Stimulated activated naive CD4-positive, alpha-beta T cell (primary cell): ENCODE data around the gene ARMCX4.
"Not testable (repeated sequence)": the region's sequence is repeated elsewhere in the genome, so short reads cannot be mapped to it uniquely, and the experiment has no call there.

ENCODE experiments used
- DNase-seq, 6 experiments: peaks; one replicate each; lab custom pipeline; 2025; lab: John Stamatoyannopoulos, UW

The ARMCX4 gene

DNA sequence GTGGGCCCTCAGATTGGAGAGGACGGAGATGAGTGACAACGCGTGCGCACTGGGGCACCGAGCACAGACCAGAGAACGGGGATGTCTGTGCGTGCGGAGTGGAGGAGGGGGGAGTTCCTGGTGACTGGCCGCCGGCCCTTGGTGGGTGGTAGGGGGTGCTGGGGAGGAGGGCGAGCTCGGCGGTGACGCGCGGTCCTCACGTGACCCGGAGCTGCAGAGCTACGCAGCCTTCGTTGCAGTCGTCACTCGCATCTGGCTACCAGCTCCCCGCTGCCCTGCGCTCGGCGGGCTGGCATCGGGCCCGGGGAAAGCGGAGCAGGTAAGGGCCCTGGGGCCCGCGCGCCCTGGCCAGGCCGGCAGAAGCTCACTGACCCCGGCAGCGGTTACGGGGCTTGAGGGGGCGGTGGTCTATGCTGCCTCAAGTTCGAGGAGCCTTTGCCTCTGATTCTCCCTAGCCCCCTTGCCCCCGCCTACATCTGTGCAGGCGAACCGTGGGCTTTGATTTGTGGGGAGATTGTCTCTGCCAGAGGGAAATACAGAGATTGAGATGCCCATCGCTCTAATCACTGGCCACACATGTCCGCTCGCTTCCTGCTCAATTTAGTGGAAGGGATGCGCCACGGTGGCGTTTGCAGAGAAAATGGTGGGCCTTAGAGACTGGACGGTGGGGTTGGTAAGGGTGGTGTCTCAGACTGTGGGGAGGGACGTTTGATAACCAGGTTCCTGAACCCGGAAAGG, at the start of gene ARMCX4:
Gene ARMCX4 (plus strand): TSS at position 245 of the 738 bp plus-strand sequence. CDS start 3,134 bp downstream, outside the sequence.
- peak; percentile 24 to 61 (median 36) for DNase-seq

DNA sequence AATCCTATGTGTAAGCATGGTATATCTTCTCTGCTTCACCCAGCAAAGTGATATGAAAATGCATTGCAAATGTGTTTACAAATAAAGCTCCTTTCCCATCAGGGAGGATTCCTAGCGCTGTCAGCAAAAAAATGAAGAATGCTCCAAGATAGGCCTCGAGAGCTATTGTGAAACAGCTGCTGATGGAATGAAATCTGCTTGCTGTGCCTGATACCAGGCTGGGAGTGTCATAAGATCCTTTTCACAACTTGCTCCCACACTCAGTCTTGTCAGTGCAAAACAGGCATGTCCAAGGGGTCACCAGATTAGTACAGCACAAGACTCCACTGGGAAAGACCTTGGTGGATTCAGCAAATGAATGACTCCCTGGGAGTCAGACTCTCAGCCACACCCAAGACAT, 43.2 kb upstream of the ARMCX4 start:
- no peak for DNase-seq

DNA sequence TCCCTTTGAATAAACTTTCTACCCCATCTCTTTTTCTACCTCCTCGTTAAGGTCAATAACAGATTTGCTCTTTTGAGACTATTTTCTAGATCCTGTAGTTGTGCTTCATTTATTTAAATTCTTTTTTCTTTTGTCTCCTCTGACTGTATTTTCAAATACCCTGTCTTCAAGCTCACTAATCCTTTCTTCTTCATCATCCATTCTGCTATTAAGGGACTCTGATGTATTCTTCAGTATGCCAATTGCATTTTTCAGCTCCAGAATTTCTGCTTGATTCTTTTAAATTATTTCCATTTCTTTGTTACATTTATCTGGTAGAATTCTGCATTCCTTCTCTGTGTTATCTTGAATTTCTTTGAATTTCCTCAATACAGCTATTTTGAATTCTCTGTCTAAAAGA, 36.0 kb upstream of the ARMCX4 start:
- no peak for DNase-seq

DNA sequence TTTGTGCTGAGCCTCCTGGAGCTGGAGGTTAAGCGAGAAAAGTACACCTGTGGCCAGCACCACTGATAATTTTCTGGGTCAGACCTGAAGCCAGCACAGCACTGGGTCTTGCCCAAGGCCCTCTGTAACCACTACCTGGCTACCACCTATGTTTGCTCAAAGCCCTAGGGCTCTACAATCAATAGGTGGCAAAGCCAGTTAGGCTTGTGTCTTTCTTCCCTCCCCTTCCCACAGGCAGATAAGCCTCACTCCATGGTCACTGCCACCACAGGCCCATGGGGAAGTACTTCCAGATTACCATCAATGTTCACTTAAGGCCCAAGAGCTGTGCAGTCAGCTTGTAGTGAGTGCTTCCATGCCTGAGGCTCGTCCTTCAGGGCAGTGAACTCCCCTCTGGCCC, 35.2 kb upstream of the ARMCX4 start:
- DNase-seq = no peak

DNA sequence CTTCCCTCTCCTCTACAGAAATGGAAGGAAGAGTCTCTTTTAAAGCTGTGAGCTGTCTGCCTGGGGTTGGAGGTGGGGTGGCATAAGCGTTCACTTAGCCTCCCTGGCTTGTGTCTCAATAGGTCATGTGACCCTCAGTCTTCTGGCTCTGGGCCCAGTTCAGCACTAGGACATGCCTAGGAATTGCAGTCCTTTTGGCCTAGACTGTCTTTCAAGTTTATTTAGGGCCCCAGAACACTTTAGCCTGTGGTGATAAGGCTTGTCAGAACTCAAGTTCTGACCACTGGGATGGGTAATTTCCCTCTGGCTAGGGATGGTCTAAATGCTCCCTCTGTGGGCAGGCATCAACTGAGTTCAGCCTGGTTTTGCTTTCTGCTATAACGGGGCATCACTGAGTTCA, 34.3 kb upstream of the ARMCX4 start:
- DNase-seq = no peak

DNA sequence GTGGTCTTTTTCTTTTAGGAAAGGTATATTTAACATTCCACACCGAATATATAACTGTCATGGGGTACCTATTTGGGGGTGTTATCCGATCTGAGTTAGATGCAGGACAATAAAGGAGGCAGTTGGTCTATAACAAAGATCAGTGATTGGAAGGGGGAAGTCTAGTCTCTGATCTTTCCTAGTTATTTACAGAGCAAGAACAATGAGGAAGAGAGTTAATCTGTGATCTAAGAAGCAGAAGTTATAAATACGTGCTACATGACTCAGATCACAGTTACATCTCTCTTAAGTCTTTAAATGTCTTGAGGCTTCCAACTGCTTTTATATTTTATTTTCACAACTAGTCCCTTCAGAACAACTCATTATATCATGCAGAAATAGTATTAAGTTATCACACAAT, 33.2 kb upstream of the ARMCX4 start:
- no peak for DNase-seq

DNA sequence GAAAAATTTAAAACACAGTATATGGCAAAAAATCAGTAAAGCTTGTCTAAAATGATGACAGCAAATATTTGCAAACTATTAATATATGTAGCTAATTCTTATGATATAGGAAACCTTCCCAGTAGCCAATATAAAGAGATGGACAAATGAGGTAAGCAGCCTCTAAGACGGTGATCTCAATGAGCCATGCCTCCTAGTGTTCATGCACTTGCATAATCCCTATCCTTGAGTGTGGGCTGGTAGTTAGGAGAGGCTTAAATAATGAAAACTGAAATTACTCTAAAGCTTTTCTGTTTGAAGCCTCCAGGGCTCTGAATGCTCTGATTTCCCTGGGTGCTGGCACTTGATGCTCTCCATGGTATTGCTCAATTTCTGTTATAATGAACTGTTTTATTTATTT, 24.6 kb upstream of the ARMCX4 start:
- DNase-seq = no peak

DNA sequence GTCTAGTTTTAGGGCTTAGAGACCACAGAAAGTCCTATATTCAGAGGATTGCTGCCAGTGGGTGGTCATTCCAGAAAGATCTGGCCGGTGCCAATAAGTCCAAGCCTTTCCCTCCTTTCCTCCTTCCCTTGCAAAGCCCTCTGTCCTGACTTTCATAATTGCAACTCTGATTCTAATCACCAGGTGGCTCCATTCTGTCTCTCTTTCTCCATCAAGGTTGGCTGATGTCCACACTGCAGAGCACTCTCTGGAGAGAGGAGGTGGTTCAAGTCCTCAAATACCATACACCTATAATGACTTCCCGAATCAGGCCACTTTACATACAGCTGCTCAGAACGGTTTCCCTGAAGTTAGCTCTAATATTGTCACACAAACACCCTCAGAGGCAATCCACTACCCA, 22.4 kb upstream of the ARMCX4 start:
- no peak for DNase-seq

DNA sequence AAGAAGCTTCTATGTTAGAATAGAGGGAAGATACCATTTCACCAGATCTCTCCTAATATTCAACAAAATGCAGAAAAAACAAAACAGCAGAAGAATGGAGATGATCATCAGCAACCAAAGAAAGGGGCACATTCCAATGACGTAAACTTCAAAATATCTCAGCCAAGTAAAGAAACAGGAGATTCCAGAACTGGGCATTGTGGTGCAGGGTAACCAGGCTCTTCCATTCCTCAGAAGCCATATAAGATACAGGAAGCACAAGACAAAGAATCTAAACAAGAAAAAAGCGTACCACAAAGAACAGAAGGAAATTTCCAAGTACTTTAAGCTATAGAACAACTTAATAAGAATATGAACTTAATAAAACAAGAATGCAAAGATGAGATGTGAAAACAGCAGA, 6.9 kb upstream of the ARMCX4 start:
- no peak for DNase-seq

DNA sequence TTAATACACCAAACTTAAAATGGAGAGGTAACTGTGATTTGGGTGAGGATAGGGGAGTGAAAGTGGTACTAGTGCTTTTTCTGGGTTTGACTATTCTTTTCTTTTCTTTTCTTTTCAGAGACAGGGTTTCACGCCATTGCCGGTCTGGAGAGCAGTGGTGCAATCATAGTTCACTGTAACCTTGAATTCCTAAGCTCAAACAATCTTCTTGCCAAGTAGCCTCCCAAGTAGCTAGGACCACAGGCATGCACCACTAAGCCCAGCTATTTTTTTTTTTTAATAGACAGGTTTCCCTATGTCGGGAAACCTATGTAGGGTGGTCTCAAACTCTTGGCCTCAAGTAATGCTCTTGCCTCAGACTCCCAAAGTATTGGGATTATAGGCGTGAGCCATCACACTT, 3.0 kb upstream of the ARMCX4 start:
- DNase-seq = no peak

DNA sequence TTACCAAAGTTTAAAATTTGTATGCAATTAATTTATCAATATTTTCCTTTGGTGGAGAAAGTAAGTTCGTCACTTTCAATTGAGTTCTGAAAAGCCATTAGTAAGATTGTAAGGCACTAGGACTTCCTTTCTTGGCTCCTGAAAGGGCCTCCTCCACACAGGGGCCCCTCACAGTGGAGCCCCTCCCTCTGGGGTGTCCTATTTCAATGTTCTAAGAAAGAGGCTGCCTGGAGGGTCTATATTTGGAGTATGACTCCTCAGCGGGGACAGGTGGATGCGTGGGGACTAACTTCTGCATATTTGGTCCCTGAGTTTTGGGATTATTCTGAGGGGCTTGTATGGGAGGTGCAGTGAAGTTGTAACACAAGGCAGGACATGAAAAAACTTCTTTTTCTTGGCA, 1.6 kb upstream of the ARMCX4 start:
- DNase-seq = no peak

DNA sequence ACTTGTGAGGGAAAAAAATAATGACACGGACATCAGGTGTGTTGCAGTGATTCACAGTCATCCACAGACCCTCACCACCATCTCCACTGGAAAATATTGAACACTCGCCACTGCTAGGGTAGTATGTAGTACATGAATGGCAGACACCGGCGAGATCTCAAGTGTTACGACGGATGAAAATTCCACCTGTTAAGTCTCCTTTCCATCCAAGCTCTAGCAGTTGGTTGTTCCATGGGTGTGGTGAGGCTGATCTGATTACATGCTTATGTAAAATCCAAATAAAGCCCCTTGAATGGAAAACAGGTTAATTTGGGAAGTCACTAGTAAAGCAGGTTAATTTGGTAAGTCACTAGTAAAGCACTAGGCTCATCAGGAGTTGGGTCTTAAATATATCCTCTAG, 1.1 kb upstream of the ARMCX4 start:
- no peak for DNase-seq

DNA sequence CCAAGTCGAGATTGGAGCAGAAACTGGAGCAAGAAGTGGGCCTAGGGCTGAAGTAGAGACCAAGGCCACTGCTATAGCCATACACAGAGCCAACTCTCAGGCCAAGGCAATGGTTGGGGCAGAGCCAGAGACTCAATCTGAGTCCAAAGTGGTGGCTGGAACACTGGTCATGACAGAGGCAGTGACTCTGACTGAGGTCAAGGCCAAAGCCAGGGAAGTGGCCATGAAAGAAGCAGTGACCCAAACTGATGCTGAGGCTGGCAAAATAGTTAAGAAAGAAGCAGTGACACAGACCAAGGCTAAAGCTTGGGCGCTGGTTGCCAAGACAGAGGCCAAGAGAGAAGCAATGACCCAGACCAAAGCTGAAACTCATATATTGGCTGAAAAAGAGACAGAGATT, 3.5 kb downstream of the ARMCX4 start:
- DNase-seq = no peak

DNA sequence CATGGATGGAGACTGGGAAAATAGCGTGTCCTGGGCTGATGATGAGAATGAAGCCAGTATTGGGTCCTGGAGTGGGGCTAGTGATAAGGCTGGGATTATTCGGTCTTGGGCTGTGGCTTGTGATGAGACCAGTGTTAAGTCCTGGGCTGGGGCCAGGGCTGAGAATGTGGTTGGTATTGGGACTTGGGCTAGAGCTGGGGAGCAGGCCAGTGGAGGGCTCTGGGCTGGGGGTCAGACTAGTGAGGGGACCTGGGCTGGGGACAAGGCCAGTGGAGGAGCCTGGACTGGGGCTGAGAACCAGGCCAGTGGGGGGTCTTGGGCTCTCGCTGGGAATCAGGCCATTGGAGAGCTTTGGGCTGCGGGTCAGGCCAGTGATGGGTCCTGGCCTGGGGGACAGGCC, 6.7 kb downstream of the ARMCX4 start:
- no peak for DNase-seq

DNA sequence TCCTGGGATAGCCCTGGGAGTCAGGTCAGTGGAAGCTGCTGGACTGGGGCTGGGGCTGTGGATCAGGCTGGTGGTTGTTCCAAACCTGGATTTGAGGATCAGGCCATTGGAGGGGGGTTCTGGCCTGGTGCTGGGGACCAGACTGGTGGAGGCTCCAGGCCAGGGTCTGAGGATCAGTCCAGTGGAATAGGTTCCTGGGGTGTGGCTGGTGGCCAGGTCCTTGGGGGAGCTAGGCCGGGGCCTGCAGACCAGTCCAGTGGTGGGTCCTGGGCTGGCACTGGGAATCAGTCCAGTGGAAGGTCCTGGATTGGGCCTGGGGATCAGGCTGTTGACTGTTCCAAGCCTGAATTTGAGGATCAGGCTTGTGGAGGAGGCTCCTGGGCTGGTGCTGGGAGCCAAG, 8.0 kb downstream of the ARMCX4 start:
- DNase-seq = no peak

DNA sequence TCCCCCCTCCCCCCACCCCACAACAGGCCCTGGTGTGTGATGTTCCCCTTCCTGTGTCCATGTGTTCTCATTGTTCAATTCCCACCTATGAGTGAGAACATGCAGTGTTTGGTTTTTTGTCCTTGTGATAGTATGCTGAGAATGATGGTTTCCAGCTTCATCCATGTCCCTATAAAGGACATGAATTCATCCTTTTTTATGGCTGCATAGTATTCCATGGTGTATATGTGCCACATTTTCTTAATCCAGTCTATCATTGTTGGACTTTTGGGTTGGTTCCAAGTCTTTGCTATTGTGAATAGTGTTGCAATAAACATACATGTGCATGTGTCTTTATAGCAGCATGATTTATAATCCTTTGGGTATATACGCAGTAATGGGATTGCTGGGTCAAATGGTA, 17.7 kb downstream of the ARMCX4 start:
- not testable (repeated sequence) for DNase-seq

DNA sequence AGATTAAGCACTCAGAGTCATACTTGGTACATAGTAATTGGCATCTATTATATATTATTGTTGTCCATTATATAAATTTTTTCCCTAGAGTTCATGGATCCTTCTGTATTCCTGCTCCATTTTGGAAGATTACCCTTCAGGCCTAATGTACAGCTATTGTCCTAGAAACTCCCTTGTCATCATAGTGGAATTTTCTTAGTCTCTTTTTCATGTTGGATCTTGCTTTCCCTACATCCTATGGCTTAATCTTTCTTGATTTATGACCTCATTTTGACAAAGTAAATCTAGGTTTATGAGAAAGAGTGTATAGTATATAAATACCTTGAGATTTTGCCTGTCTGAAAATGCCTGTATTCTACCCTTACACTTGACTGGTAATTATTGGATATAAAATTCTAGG, 22.1 kb downstream of the ARMCX4 start:
- no peak for DNase-seq

DNA sequence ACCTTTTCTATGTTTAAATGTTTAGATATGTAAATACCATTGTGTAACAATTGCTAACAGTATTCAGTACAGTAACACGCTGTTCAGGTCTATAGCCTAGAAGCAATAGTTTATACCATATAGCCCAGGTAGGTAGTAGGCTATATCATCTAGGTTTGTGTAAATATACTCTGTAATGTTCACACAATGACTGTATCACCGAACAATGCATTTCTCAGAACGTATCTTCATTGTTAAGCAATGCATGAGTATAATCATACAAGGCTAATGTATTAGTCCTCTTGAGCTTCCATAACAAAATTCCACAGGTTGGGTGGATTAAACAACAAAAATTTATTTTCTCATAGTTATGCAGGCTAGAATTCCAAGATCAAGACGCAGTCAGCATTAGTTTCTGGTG, 22.7 kb downstream of the ARMCX4 start:
- DNase-seq = no peak

DNA sequence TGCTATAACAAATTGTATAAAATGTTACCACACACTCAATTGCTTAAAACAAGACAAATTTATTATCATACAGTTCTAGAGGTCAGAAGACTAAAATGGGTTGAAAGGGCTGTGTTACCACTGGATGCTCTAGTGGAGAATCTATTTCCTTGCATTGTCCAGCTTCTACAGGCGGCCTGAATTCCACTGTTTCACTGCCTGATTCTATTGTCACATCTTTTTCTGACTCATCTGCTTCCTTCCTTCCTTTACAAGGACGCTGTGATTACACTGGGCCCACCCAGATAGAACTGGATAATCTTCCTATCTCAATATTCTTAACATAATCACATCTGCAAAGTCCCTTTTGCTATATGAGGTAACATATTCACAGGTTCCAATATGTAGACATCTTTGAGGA, 45.7 kb downstream of the ARMCX4 start:
- DNase-seq = no peak
